Retinal pigment epithelial cell (primary cell): ENCODE data around the gene UBXN11.

Experiments
- DNase-seq: peaks from one replicate; pipeline ENCODE4 v3.0.0-alpha.2; 2010; ENCODE audit warnings: low read depth
- H3K4me3 ChIP-seq: 2 replicates; pipeline ENCODE4 v1.5.1; 2011; ENCODE audit warnings: mild to moderate bottlenecking, low read length, control low read depth, moderate library complexity
- CTCF ChIP-seq: conservative IDR thresholded peaks from 2 replicates; pipeline ENCODE4 v1.5.1; 2011; ENCODE audit warnings: low read depth, low read length, control low read depth, inconsistent platforms

UBXN11 gene

GRCh38 chr1:26306290-26307229, at the start of gene UBXN11:
TSS of gene UBXN11 (minus strand) at chr1:26306636. CDS start at chr1:26302883, 3,753 bp downstream.
- no peak for TF ChIP-seq CTCF
- DNase-seq = peak; percentile 87
- H3K4me3 ChIP-seq = peak within 1 kb of the TSS; percentile 97

GRCh38 chr1:26356106-26356505, 49.7 kb upstream of the UBXN11 start:
- no peak for TF ChIP-seq CTCF
- no peak for DNase-seq
- no peak overlapping the region for H3K4me3 ChIP-seq

- no peak for TF ChIP-seq CTCF
- DNase-seq = no peak
- no peak overlapping the region for H3K4me3 ChIP-seq
These were observed 48.5 kb upstream of the UBXN11 start for GRCh38 chr1:26354972-26355371.

- H3K4me3 ChIP-seq = no peak within 1 kb of the TSS
- no peak for TF ChIP-seq CTCF
- DNase-seq = no peak
These were observed 47.8 kb upstream of the UBXN11 start, which contains the start of gene CRYBG2 for GRCh38 chr1:26353976-26354820. TSS of gene CRYBG2 (minus strand) at chr1:26354130. CDS start at chr1:26346657, 7,473 bp downstream.

GRCh38 chr1:26353210-26353859, 46.9 kb upstream of the UBXN11 start:
- H3K4me3 ChIP-seq = no peak overlapping the region

GRCh38 chr1:26352338-26352679, 45.9 kb upstream of the UBXN11 start:
- H3K4me3 ChIP-seq = no peak overlapping the region
- TF ChIP-seq CTCF = no peak
- DNase-seq = no peak

More at GRCh38 chr1:26353210-26353859, 46.9 kb upstream of the UBXN11 start:
- no peak for TF ChIP-seq CTCF
- DNase-seq = no peak
